Endothelial cell of umbilical vein (primary cell): ENCODE data around the gene HOXA13. TPM values are rescaled to one million over a fixed set of nuclear protein-coding genes. Genes with fewer than 3 reads are reported as not detected.

Experiments
- BruUV-seq: library from RNA; stranded (reverse); fragments of 400-500 nt; replicated peaks from 2 replicates; lab custom pipeline; 2021; lab: Mats Ljungman, UMichigan
- CTCF ChIA-PET: fragments of 300-600, 350-600 bp; sonication (Branson Sonifier 250); formaldehyde crosslinking; loops from one replicate; lab custom pipeline; 2021; ENCODE audit warnings: antibody characterized with exemption, inconsistent platforms; lab: Charles Lee
- POLR2A ChIA-PET: fragments of 300-600, 350-600 bp; sonication (Branson Sonifier 250); formaldehyde crosslinking; loops from one replicate; lab custom pipeline; 2021; ENCODE audit warnings: antibody characterized with exemption, inconsistent platforms; lab: Charles Lee
- DNase-seq: peaks from one replicate; pipeline ENCODE4 v3.0.0-alpha.2; 2011; ENCODE audit warnings: low read depth, low spot score
- FAIRE-seq: peaks from 2 replicates; lab custom pipeline; 2011; peaks lifted over from hg19 to GRCh38; lab: Jason Lieb, UNC
- H2AFZ ChIP-seq: 2 replicates; pipeline ENCODE4 v1.6.0; 2012; ENCODE audit warnings: low read depth, low read length, control low read depth, inconsistent platforms
- H3K27ac ChIP-seq: 2 replicates; pipeline ENCODE4 v1.5.1; 2011; ENCODE audit warnings: low read depth, mild to moderate bottlenecking, control low read depth, low read length, moderate library complexity; ENCODE audit not compliant: insufficient read depth
- H3K27me3 ChIP-seq, 2 experiments: 2 replicates each; pipeline versions ENCODE4 v1.6.0 to v1.6.1; 2011; ENCODE audit warnings: low read length in 2 of 2, mixed read lengths in 1 of 2; ENCODE audit not compliant: control insufficient read depth in 2 of 2, insufficient read depth in 2 of 2
- H3K36me3 ChIP-seq, 2 experiments: 2 replicates in 1 of 2; 3 replicates in 1 of 2; pipeline ENCODE4 v1.5.1; 2011; ENCODE audit warnings: low read length in 2 of 2, mild to moderate bottlenecking in 1 of 2, moderate library complexity in 1 of 2; ENCODE audit not compliant: control insufficient read depth in 2 of 2, insufficient read depth in 2 of 2; ENCODE audit errors: extremely low read depth in 1 of 2
- H3K4me1 ChIP-seq: 3 replicates; pipeline ENCODE4 v1.5.1; 2011; ENCODE audit warnings: mild to moderate bottlenecking, low read length; ENCODE audit not compliant: control insufficient read depth, insufficient read depth; ENCODE audit errors: extremely low read depth
- H3K4me2 ChIP-seq: 2 replicates; pipeline ENCODE4 v1.6.1; 2011; ENCODE audit warnings: low read length, control low read depth, mixed read lengths; ENCODE audit not compliant: insufficient read depth
- H3K4me3 ChIP-seq, 3 experiments: fragments of 200-600 bp in 1 of 3; sonication (generic), shearing (Covaris generic) in 1 of 3; replicated peaks in 1 of 3; 2 replicates each; pipeline ENCODE4 v1.5.1; 2011 to 2016; ENCODE audit warnings: control low read depth in 3 of 3, low read length in 3 of 3, mild to moderate bottlenecking in 2 of 3, inconsistent platforms in 1 of 3, low read depth in 1 of 3, moderate library complexity in 1 of 3; ENCODE audit not compliant: insufficient read depth in 1 of 3
- H3K79me2 ChIP-seq: 2 replicates; pipeline ENCODE4 v1.6.0; 2012; ENCODE audit warnings: low read length, inconsistent platforms; ENCODE audit not compliant: control insufficient read depth, insufficient read depth
- H3K9ac ChIP-seq: replicated peaks from 2 replicates; pipeline ENCODE3; 2011; ENCODE audit warnings: low read length, control low read depth; ENCODE audit not compliant: insufficient read depth; ENCODE audit errors: extremely low read depth
- H3K9me1 ChIP-seq: replicated peaks from 3 replicates; pipeline ENCODE4 v1.6.0; 2011; ENCODE audit warnings: mild to moderate bottlenecking, low read length; ENCODE audit not compliant: control insufficient read depth, insufficient read depth; ENCODE audit errors: extremely low read depth
- H3K9me3 ChIP-seq: replicated peaks from 2 replicates; pipeline ENCODE4 v1.5.1; 2012; ENCODE audit warnings: low read length, inconsistent platforms; ENCODE audit not compliant: control insufficient read depth, insufficient read depth
- H4K20me1 ChIP-seq: replicated peaks from 2 replicates; pipeline ENCODE3; 2011; ENCODE audit warnings: mild to moderate bottlenecking, low read length; ENCODE audit not compliant: control insufficient read depth, insufficient read depth; ENCODE audit errors: extremely low read depth
- EZH2 ChIP-seq: IDR thresholded peaks from 2 replicates; pipeline ENCODE4 v1.6.1; 2012; ENCODE audit warnings: borderline replicate concordance, low read depth, mild to moderate bottlenecking, moderate library complexity, low read length, inconsistent platforms; ENCODE audit not compliant: severe bottlenecking
- FOS ChIP-seq: IDR thresholded peaks from 2 replicates; pipeline ENCODE4 v1.6.1; 2011; ENCODE audit warnings: mild to moderate bottlenecking, low read length, moderate library complexity, borderline replicate concordance; ENCODE audit not compliant: insufficient read depth
- GATA2 ChIP-seq: IDR thresholded peaks from 2 replicates; pipeline ENCODE4 v1.7.0; 2011; ENCODE audit warnings: low read depth, mild to moderate bottlenecking, moderate library complexity, mixed read lengths, low read length; ENCODE audit not compliant: insufficient read length, insufficient read depth
- JUN ChIP-seq: IDR thresholded peaks from 2 replicates; pipeline ENCODE4 v1.6.1; 2011; ENCODE audit warnings: borderline replicate concordance, low read depth; ENCODE audit not compliant: insufficient read length, insufficient read depth
- MYC ChIP-seq: IDR thresholded peaks from one replicate; pipeline ENCODE4 v1.6.1; 2011; ENCODE audit warnings: mild to moderate bottlenecking, low read depth, low read length
- POLR2A ChIP-seq: IDR thresholded peaks from 2 replicates; pipeline ENCODE4 v1.6.1; 2012; ENCODE audit warnings: low read depth, mild to moderate bottlenecking, control low read depth, low read length
- POLR2AphosphoS5 ChIP-seq: IDR thresholded peaks from 2 replicates; pipeline ENCODE4 v1.6.1; 2012; ENCODE audit warnings: low read depth, mild to moderate bottlenecking, control low read depth, low read length, moderate library complexity; ENCODE audit not compliant: insufficient read depth
- dilution Hi-C: fragments of 300-500 bp; cut with MboI; formaldehyde crosslinking; loops from one replicate; pipeline ENCODE4 v1.15.0; 2019; ENCODE audit warnings: low sequenced_read_pairs; ENCODE audit not compliant: extremely low pct_ligation_motif_present
- intact Hi-C: fragments of 100-400 bp; cut with micrococcal nuclease; formaldehyde crosslinking; loops from one replicate; pipeline ENCODE4 v1.10.0; 2022
- polyA plus RNA-seq, 4 experiments: library from polyadenylated mRNA; depleted of rRNA in 3 of 4; stranded (reverse) in 3 of 4; unstranded in 1 of 4; fragments of >200 nt; gene quantifications; 2 replicates each; pipeline versions ENCODE4 v1.2.1 to v1.2.3, GENCODE V29; 2011 to 2012; ENCODE audit warnings: missing spikeins in 1 of 4
- total RNA-seq: library from RNA; stranded (reverse); gene quantifications from 2 replicates; pipeline ENCODE4 v1.2.3, GENCODE V29; 2021
- TF ChIP-seq, protein P1 (sequence below), 2 donors: IDR thresholded peaks; 1 replicate in 1 of 2; 2 replicates in 1 of 2; pipeline ENCODE4 v1.5.1; 2011; ENCODE audit warnings: low read length in 2 of 2, mild to moderate bottlenecking in 2 of 2, moderate library complexity in 2 of 2, control low read depth in 1 of 2, inconsistent platforms in 1 of 2, low read depth in 1 of 2; ENCODE audit not compliant: insufficient read depth in 1 of 2; ENCODE audit errors: extremely low read depth in 1 of 2
- TF ChIP-seq, protein P2 (sequence below): IDR thresholded peaks from 2 replicates; pipeline ENCODE4 v1.6.1; 2011; ENCODE audit not compliant: insufficient read depth, insufficient read length

HOXA13 gene
- total and polyA plus RNA-seq, 2 donors (not counting 3 experiments of a cell fraction or from before 2014, with no cell fraction given): 0.22 TPM; not detected in 1

DNA sequence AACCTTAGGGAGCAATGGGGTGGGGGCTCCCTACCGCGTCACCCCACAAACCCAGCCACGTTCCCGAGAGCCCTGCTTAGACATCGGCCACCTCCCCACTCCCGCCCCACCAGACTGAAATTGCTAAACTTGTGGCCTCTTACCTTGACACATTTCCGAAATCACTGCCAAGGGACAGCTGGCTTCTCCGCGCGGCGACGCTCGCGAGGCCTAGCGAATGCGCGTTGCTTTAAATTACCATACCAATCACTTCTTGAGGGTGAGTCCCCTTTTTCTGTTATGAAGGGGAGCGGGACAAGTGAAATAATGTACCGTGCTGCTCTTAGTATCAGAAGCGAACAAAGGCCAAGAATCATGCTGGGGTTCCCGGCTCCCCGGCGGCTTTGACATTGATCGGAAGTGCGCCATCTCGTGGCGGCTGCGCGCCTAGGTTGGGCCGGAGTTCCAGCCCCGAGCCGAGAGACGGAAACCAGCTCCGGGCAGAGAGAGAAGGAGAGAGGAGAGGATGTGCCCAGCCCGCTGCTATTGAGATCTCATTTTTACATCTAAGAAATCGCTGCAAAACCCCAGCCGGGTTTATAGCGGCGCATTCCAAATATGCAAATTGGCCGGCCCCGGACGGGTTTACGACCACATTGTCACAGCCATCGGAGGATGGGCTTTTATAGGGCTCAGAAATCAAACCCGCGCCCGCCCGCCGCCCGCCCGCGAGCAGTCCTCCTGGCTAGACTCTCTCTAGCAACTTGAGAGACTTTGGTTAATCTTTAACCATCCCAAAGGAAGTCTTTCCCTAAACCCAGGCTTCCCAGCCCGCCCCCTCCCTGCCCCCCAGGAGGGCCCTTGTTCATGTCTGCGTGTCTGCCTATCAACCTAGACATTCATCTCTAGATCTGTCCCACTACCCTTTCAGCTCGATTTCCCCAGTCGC, 20.1 kb downstream of the HOXA13 start:
- H4K20me1 ChIP-seq: no peaks in the 10 kb centered on the region
- intact Hi-C loops: loop anchor here (1.0 kb wide), 1 partner anchor 8 kb away; no protein-coding TSS in a partner anchor
- H3K9me3 ChIP-seq: no peaks in the 10 kb centered on the region
- peaks cover 65% of the 10 kb centered on the region for H3K4me1 ChIP-seq
- POLR2A ChIA-PET: interaction anchor here (0.7 to 1.9 kb wide), 5 partner anchors 12 to 967 kb away, joined by 3 to 6 read pairs (median 5); partner anchors contain the start of gene HOXA9
- no peaks in the 10 kb centered on the region for H3K36me3 ChIP-seq
- peak overlapping the region; percentile 98 for H3K4me2 ChIP-seq
- H3K27ac ChIP-seq: peak overlapping the region; percentile 96
- no peaks in the 10 kb centered on the region for H3K9me1 ChIP-seq
- TF ChIP-seq POLR2A (no peak), JUN (no peak), GATA2 (peak; percentile 19), FOS (peak; percentile 9), MYC (no peak), POLR2AphosphoS5 (no peak), EZH2 (no peak)
- TF ChIP-seq, protein P1, sequence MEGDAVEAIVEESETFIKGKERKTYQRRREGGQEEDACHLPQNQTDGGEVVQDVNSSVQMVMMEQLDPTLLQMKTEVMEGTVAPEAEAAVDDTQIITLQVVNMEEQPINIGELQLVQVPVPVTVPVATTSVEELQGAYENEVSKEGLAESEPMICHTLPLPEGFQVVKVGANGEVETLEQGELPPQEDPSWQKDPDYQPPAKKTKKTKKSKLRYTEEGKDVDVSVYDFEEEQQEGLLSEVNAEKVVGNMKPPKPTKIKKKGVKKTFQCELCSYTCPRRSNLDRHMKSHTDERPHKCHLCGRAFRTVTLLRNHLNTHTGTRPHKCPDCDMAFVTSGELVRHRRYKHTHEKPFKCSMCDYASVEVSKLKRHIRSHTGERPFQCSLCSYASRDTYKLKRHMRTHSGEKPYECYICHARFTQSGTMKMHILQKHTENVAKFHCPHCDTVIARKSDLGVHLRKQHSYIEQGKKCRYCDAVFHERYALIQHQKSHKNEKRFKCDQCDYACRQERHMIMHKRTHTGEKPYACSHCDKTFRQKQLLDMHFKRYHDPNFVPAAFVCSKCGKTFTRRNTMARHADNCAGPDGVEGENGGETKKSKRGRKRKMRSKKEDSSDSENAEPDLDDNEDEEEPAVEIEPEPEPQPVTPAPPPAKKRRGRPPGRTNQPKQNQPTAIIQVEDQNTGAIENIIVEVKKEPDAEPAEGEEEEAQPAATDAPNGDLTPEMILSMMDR (IDR thresholded peaks at IDR 0.05; ENCODE audit: extremely low read depth in 1 of 2, insufficient read depth in 1 of 2, low read depth in 1 of 2, low read length in 2 of 2): peak; percentile 93 to 97
- TF ChIP-seq, protein P2, sequence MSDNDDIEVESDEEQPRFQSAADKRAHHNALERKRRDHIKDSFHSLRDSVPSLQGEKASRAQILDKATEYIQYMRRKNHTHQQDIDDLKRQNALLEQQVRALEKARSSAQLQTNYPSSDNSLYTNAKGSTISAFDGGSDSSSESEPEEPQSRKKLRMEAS: no peak
- H3K79me2 ChIP-seq: peaks cover 94% of the 10 kb centered on the region
- FAIRE-seq (peak; percentile 89), DNase-seq (peak; percentile 90)
- H3K27me3 ChIP-seq: no peaks in the 10 kb centered on the region
- peak overlapping the region; percentile 95 for H3K9ac ChIP-seq
- TSS peak; percentile 12 for BruUV-seq
- peak overlapping the region; percentile 53 to 94 (median 69) for H3K4me3 ChIP-seq
- CTCF ChIA-PET: interaction anchor here (0.6 to 8.0 kb wide), 39 partner anchors 9 to 1318 kb away, joined by 3 to 86 read pairs (median 6); partner anchors contain the start of genes HOXA3, HOXA4, HOXA5 and HOXA6
- H2AFZ ChIP-seq: peak overlapping the region; percentile 64
- dilution Hi-C loops: no loop called here
